ENCODE results near the gene RASGRF2.

DNA sequence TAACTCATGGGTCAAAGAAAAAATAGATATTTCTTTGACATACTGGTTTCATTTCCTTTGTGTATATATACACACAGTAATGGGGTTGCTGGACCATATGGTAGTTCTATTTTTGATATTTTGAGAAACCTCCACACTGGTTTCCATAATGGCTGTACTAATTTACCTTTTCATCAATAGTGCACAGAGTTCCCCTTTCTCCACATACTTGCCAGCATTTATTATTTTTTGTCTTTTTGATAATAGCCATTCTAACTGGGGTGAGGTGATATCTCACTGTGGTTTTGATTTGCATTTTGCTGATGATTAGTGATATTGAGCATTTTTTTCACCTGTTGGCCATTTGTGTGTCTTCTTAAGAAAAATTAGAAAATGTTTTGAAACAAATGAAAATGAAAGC is 194.6 kb downstream of the RASGRF2 start:
- TF ChIP-seq, protein P1, sequence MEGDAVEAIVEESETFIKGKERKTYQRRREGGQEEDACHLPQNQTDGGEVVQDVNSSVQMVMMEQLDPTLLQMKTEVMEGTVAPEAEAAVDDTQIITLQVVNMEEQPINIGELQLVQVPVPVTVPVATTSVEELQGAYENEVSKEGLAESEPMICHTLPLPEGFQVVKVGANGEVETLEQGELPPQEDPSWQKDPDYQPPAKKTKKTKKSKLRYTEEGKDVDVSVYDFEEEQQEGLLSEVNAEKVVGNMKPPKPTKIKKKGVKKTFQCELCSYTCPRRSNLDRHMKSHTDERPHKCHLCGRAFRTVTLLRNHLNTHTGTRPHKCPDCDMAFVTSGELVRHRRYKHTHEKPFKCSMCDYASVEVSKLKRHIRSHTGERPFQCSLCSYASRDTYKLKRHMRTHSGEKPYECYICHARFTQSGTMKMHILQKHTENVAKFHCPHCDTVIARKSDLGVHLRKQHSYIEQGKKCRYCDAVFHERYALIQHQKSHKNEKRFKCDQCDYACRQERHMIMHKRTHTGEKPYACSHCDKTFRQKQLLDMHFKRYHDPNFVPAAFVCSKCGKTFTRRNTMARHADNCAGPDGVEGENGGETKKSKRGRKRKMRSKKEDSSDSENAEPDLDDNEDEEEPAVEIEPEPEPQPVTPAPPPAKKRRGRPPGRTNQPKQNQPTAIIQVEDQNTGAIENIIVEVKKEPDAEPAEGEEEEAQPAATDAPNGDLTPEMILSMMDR (IDR thresholded peaks at IDR 0.05; ENCODE audit: insufficient read depth, low read length): no peak
- no peak for TF ChIP-seq POLR2AphosphoS5 (IDR thresholded peaks at IDR 0.05; ENCODE audit: low read depth)
- TF ChIP-seq, protein P2, sequence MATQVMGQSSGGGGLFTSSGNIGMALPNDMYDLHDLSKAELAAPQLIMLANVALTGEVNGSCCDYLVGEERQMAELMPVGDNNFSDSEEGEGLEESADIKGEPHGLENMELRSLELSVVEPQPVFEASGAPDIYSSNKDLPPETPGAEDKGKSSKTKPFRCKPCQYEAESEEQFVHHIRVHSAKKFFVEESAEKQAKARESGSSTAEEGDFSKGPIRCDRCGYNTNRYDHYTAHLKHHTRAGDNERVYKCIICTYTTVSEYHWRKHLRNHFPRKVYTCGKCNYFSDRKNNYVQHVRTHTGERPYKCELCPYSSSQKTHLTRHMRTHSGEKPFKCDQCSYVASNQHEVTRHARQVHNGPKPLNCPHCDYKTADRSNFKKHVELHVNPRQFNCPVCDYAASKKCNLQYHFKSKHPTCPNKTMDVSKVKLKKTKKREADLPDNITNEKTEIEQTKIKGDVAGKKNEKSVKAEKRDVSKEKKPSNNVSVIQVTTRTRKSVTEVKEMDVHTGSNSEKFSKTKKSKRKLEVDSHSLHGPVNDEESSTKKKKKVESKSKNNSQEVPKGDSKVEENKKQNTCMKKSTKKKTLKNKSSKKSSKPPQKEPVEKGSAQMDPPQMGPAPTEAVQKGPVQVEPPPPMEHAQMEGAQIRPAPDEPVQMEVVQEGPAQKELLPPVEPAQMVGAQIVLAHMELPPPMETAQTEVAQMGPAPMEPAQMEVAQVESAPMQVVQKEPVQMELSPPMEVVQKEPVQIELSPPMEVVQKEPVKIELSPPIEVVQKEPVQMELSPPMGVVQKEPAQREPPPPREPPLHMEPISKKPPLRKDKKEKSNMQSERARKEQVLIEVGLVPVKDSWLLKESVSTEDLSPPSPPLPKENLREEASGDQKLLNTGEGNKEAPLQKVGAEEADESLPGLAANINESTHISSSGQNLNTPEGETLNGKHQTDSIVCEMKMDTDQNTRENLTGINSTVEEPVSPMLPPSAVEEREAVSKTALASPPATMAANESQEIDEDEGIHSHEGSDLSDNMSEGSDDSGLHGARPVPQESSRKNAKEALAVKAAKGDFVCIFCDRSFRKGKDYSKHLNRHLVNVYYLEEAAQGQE (IDR thresholded peaks at IDR 0.05; ENCODE audit: insufficient replicate concordance, low read depth): no peak
